GM12878 (cell line): Measurements from ENCODE around the gene ANKMY1. TPM values are rescaled to one million over a fixed set of nuclear protein-coding genes. Genes with fewer than 3 reads are reported as not detected.

ENCODE experiments used
- ATAC-seq: fragments of 200-7000 bp; cut with Tn5 transposase; 3 replicates; pipeline ENCODE4 v1.9.1; 2020; ENCODE audit warnings: mild to moderate bottlenecking, moderate library complexity
- BruUV-seq: library from RNA; stranded (reverse); fragments of 400-500 nt; replicated peaks from 2 replicates; lab custom pipeline; 2021; lab: Mats Ljungman, UMichigan
- CTCF ChIA-PET: fragments of 300-600 bp; sonication (Branson Sonifier 250); formaldehyde crosslinking; extraction: SDS; loops from one replicate; lab custom pipeline; 2021; ENCODE audit warnings: inconsistent platforms; lab: Yijun Ruan, JAX
- POLR2A ChIA-PET: fragments of 350-600 bp; formaldehyde crosslinking; extraction: SDS; loops from one replicate; lab custom pipeline; 2021; ENCODE audit warnings: inconsistent platforms; lab: Charles Lee
- RAD21 ChIA-PET: fragments of 300-600 bp; sonication (Branson Sonifier 250); formaldehyde crosslinking; loops from one replicate; lab custom pipeline; 2023; ENCODE audit warnings: antibody characterized with exemption; ENCODE audit not compliant: unreplicated experiment; lab: Charles Lee
- SMC1A ChIA-PET: fragments of 300-600 bp; sonication (Branson Sonifier 250); formaldehyde crosslinking; loops from one replicate; lab custom pipeline; 2023; ENCODE audit not compliant: unreplicated experiment, uncharacterized antibody; lab: Charles Lee
- DNase-seq: peaks from one replicate; pipeline ENCODE4 v3.0.0-alpha.2; 2011; ENCODE audit warnings: low read depth, low spot score
- FAIRE-seq: peaks from 3 replicates; lab custom pipeline; 2011; peaks lifted over from hg19 to GRCh38; lab: Jason Lieb, UNC
- H2AFZ ChIP-seq: 2 replicates; pipeline ENCODE4 v1.6.0; 2011; ENCODE audit warnings: low read depth, low read length, control low read depth; ENCODE audit not compliant: control insufficient read depth
- H3K27ac ChIP-seq: 2 replicates; pipeline ENCODE4 v1.5.1; 2011; ENCODE audit warnings: control low read depth; ENCODE audit not compliant: control insufficient read depth, insufficient read depth
- H3K27me3 ChIP-seq, 2 experiments: replicated peaks in 1 of 2; 2 replicates each; pipeline versions ENCODE4 v1.6.0 to v1.6.1; 2011; ENCODE audit warnings: low read length in 1 of 2; ENCODE audit not compliant: control insufficient read depth in 2 of 2, insufficient read depth in 2 of 2
- H3K36me3 ChIP-seq, 2 experiments: 2 replicates each; pipeline ENCODE4 v1.5.1; 2011; ENCODE audit warnings: low read length in 1 of 2; ENCODE audit not compliant: control insufficient read depth in 2 of 2, insufficient read depth in 2 of 2
- H3K4me1 ChIP-seq: 2 replicates; pipeline ENCODE4 v1.6.1; 2011; ENCODE audit warnings: mild to moderate bottlenecking, low read length, moderate library complexity, mixed read lengths; ENCODE audit not compliant: control insufficient read depth, insufficient read depth
- H3K4me2 ChIP-seq: 2 replicates; pipeline ENCODE4 v1.6.0; 2011; ENCODE audit warnings: control low read depth; ENCODE audit not compliant: control insufficient read depth, insufficient read depth
- H3K4me3 ChIP-seq: fragments of 200-600 bp; sonication (generic); 2 replicates; pipeline ENCODE4 v1.5.1; 2016
- H3K79me2 ChIP-seq: 2 replicates; pipeline ENCODE4 v1.6.0; 2011; ENCODE audit warnings: low read length; ENCODE audit not compliant: control insufficient read depth, insufficient read depth
- H3K9ac ChIP-seq: 2 replicates; pipeline ENCODE4 v1.8.0; 2011; ENCODE audit warnings: low read length, control low read depth, mixed read lengths; ENCODE audit not compliant: control insufficient read depth, insufficient read depth
- H3K9me3 ChIP-seq: replicated peaks from 3 replicates; pipeline ENCODE4 v1.5.1; 2011; ENCODE audit warnings: mild to moderate bottlenecking, low read length; ENCODE audit not compliant: control insufficient read depth, insufficient read depth
- H4K20me1 ChIP-seq: 2 replicates; pipeline ENCODE4 v1.6.0; 2011; ENCODE audit not compliant: control insufficient read depth, insufficient read depth
- ATF3 ChIP-seq: IDR thresholded peaks from 2 replicates; pipeline ENCODE4 v1.6.1; 2011; ENCODE audit warnings: low read depth, mild to moderate bottlenecking, low read length, moderate library complexity, borderline replicate concordance; ENCODE audit errors: extremely low read depth
- BCL11A ChIP-seq: IDR thresholded peaks from 2 replicates; pipeline ENCODE4 v1.6.1; 2011; ENCODE audit warnings: low read depth, low read length
- CEBPB ChIP-seq, 2 experiments: fragments of 150-350 bp in 1 of 2; IDR thresholded peaks; 2 replicates each; pipeline ENCODE4 v1.6.1; 2012 to 2014; ENCODE audit warnings: low read depth in 2 of 2, low read length in 2 of 2, borderline replicate concordance in 1 of 2, inconsistent platforms in 1 of 2
- CHD2 ChIP-seq: IDR thresholded peaks from 2 replicates; pipeline ENCODE4 v1.6.1; 2011; ENCODE audit warnings: low read depth, low read length, improper control_type of control experiment, borderline replicate concordance
- FOS ChIP-seq: IDR thresholded peaks from 3 replicates; pipeline ENCODE4 v1.6.1; 2011; ENCODE audit warnings: borderline replicate concordance; ENCODE audit not compliant: insufficient read length; ENCODE audit errors: extremely low read depth
- GATAD2B ChIP-seq: fragments of 450-650 bp; conservative IDR thresholded peaks from 2 replicates; pipeline ENCODE4 v1.6.1; 2017; ENCODE audit warnings: low read depth, mild to moderate bottlenecking, moderate library complexity
- HDAC2 ChIP-seq: fragments of 200-600 bp; sonication (generic); IDR thresholded peaks from 2 replicates; pipeline ENCODE4 v1.6.1; 2017
- JUNB ChIP-seq: IDR thresholded peaks from 2 replicates; pipeline ENCODE4 v1.6.1; 2016; ENCODE audit warnings: antibody characterized with exemption, mild to moderate bottlenecking
- LARP7 ChIP-seq: fragments of 450-650 bp; IDR thresholded peaks from 2 replicates; pipeline ENCODE4 v1.6.1; 2017; ENCODE audit warnings: mild to moderate bottlenecking
- MYC ChIP-seq: IDR thresholded peaks from 2 replicates; pipeline ENCODE4 v1.6.1; 2011; ENCODE audit warnings: mild to moderate bottlenecking, low read length, moderate library complexity, inconsistent platforms; ENCODE audit not compliant: insufficient read depth, insufficient replicate concordance, insufficient read length, severe bottlenecking
- NRF1 ChIP-seq: conservative IDR thresholded peaks from 2 replicates; pipeline ENCODE4 v1.6.1; 2011; ENCODE audit warnings: mild to moderate bottlenecking, low read depth, low read length, improper control_type of control experiment
- RAD21 ChIP-seq: IDR thresholded peaks from 2 replicates; pipeline ENCODE4 v1.6.1; 2011; ENCODE audit warnings: mild to moderate bottlenecking, low read depth, low read length, moderate library complexity; ENCODE audit not compliant: insufficient read depth
- SMAD1 ChIP-seq: fragments of 450-650 bp; IDR thresholded peaks from 2 replicates; pipeline ENCODE4 v1.6.1; 2018; ENCODE audit warnings: mild to moderate bottlenecking, low read depth; ENCODE audit not compliant: partially characterized antibody
- SMC3 ChIP-seq: IDR thresholded peaks from 2 replicates; pipeline ENCODE4 v1.6.1; 2011; ENCODE audit warnings: low read length, improper control_type of control experiment, borderline replicate concordance
- SREBF1 ChIP-seq: IDR thresholded peaks from 2 replicates; pipeline ENCODE4 v1.6.1; 2012; ENCODE audit warnings: mild to moderate bottlenecking, low read length
- ZBED1 ChIP-seq: IDR thresholded peaks from 2 replicates; pipeline ENCODE4 v1.6.1; 2016; ENCODE audit warnings: borderline replicate concordance
- WGBS: methylation state at CpG from one replicate; pipeline ENCODE4 v1.1.6; 2016; ENCODE audit warnings: low lambda C conversion rate; ENCODE audit not compliant: insufficient replicate concordance, insufficient coverage; ENCODE audit errors: missing lambda C conversion rate; 5-methylcytosine and 5-hydroxymethylcytosine counted together
- in situ Hi-C: fragments of 300-500 bp; cut with MboI; formaldehyde crosslinking; loops from 9 replicates; pipeline ENCODE4 v1.14.3; 2018; ENCODE audit warnings: mixed read lengths
- intact Hi-C: fragments of 100-400 bp; cut with micrococcal nuclease; formaldehyde crosslinking; loops from one replicate; pipeline ENCODE4 v1.14.2; 2022; ENCODE audit not compliant: unreplicated experiment
- polyA plus RNA-seq, 11 experiments: library from polyadenylated mRNA; depleted of rRNA in 4 of 11; unstranded in 6 of 11; stranded (reverse) in 5 of 11; fragments of >200 nt; fragmentation: Nextera tagmentation in 4 of 11; fragmentation: Illumina TruSeq in 1 of 11; extraction: Ambion mirVana in 4 of 11; extraction: Trizol in 1 of 11; gene quantifications; 1 replicate in 1 of 11; 2 replicates in 10 of 11; pipeline versions ENCODE4 v1.2.1 to v1.2.3, GENCODE V29; 2011 to 2016; ENCODE audit warnings: inconsistent platforms in 2 of 11, missing spikeins in 2 of 11, low read depth in 1 of 11
- total RNA-seq, 4 experiments: library from RNA; depleted of rRNA in 3 of 4; stranded (reverse); fragments of >200 nt in 3 of 4; fragmentation: Illumina TruSeq in 1 of 4; extraction: Trizol in 1 of 4; gene quantifications; 2 replicates each; pipeline versions ENCODE4 v1.2.1 to v1.2.3, GENCODE V29; 2013 to 2021
- TF ChIP-seq, protein P1 (sequence below): fragments of 450-650 bp; IDR thresholded peaks from 2 replicates; pipeline ENCODE4 v1.6.1; 2017; ENCODE audit warnings: mild to moderate bottlenecking, low read depth, inconsistent platforms; ENCODE audit not compliant: poor library complexity, severe bottlenecking
- TF ChIP-seq, protein P2 (sequence below): fragments of 450-650 bp; IDR thresholded peaks from 2 replicates; pipeline ENCODE4 v1.6.1; 2017; ENCODE audit warnings: borderline replicate concordance
- TF ChIP-seq, protein P3 (sequence below): IDR thresholded peaks from 2 replicates; pipeline ENCODE4 v1.6.1; 2011; ENCODE audit warnings: mild to moderate bottlenecking, low read depth, low read length, moderate library complexity; ENCODE audit not compliant: insufficient replicate concordance

ANKMY1 gene
- total and polyA plus RNA-seq, 10 of the 15 experiments (the other 5 are each of a cell fraction or from before 2014, with no cell fraction given) = 1.1 to 15.3 (median 11.1) TPM

- Histone ChIP-seq H3K4me3 (no peak overlapping the region), H3K36me3 (no peaks in the 10 kb centered on the region), H2AFZ (no peak overlapping the region), H3K9me3 (no peaks in the 10 kb centered on the region), H3K79me2 (no peaks in the 10 kb centered on the region), H3K27me3 (peaks cover 7 to 17% of the 10 kb centered on the region in 2 experiments; a peak in 3 of 4 replicates), H3K27ac (no peak overlapping the region), H3K9ac (no peak overlapping the region), H3K4me2 (no peak overlapping the region), H4K20me1 (0 out of 2 replicates have a peak, but pooled peaks cover 2% of the 10 kb centered on the region), H3K4me1 (no peaks in the 10 kb centered on the region)
- in situ Hi-C loops (no loop called here), intact Hi-C loops (loop anchor here (1.0 to 5.0 kb wide), 3 partner anchors 206 to 376 kb away; no protein-coding TSS in a partner anchor)
- RAD21 ChIA-PET = no interaction called here
- DNase-seq = no peak
- POLR2A ChIA-PET = no interaction called here
- SMC1A ChIA-PET = no interaction called here
- BruUV-seq = no TSS peak
- FAIRE-seq = peak; percentile 68
- ATAC-seq = peak; percentile 84
- CTCF ChIA-PET = no interaction called here
- 21% methylated on average over 24 of the region's 24 CpGs for WGBS
- no peak for TF ChIP-seq GATAD2B
- TF ChIP-seq RAD21 = peak; percentile 67
- peak; percentile 44; the same call in 1 of the 2 replicates for TF ChIP-seq LARP7
- TF ChIP-seq, protein P1, sequence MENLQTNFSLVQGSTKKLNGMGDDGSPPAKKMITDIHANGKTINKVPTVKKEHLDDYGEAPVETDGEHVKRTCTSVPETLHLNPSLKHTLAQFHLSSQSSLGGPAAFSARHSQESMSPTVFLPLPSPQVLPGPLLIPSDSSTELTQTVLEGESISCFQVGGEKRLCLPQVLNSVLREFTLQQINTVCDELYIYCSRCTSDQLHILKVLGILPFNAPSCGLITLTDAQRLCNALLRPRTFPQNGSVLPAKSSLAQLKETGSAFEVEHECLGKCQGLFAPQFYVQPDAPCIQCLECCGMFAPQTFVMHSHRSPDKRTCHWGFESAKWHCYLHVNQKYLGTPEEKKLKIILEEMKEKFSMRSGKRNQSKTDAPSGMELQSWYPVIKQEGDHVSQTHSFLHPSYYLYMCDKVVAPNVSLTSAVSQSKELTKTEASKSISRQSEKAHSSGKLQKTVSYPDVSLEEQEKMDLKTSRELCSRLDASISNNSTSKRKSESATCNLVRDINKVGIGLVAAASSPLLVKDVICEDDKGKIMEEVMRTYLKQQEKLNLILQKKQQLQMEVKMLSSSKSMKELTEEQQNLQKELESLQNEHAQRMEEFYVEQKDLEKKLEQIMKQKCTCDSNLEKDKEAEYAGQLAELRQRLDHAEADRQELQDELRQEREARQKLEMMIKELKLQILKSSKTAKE = no peak
- TF ChIP-seq SMC3 = peak; percentile 83
- TF ChIP-seq BCL11A = no peak
- no peak for TF ChIP-seq ZBED1
- TF ChIP-seq CEBPB (IDR thresholded peaks at IDR 0.05; ENCODE audit: borderline replicate concordance in 1 of 2, low read depth in 2 of 2, low read length in 2 of 2) = no peak
- TF ChIP-seq FOS = no peak
- TF ChIP-seq, protein P2, sequence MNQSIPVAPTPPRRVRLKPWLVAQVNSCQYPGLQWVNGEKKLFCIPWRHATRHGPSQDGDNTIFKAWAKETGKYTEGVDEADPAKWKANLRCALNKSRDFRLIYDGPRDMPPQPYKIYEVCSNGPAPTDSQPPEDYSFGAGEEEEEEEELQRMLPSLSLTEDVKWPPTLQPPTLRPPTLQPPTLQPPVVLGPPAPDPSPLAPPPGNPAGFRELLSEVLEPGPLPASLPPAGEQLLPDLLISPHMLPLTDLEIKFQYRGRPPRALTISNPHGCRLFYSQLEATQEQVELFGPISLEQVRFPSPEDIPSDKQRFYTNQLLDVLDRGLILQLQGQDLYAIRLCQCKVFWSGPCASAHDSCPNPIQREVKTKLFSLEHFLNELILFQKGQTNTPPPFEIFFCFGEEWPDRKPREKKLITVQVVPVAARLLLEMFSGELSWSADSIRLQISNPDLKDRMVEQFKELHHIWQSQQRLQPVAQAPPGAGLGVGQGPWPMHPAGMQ = no peak
- no peak for TF ChIP-seq JUNB
- no peak for TF ChIP-seq HDAC2
- no peak for TF ChIP-seq NRF1
- TF ChIP-seq ATF3 = no peak
- TF ChIP-seq, protein P3, sequence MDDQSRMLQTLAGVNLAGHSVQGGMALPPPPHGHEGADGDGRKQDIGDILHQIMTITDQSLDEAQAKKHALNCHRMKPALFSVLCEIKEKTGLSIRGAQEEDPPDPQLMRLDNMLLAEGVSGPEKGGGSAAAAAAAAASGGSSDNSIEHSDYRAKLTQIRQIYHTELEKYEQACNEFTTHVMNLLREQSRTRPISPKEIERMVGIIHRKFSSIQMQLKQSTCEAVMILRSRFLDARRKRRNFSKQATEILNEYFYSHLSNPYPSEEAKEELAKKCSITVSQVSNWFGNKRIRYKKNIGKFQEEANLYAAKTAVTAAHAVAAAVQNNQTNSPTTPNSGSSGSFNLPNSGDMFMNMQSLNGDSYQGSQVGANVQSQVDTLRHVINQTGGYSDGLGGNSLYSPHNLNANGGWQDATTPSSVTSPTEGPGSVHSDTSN = no peak
- TF ChIP-seq SREBF1 = no peak
- no peak for TF ChIP-seq SMAD1
- no peak for TF ChIP-seq CHD2
- TF ChIP-seq MYC = no peak
Measured at GRCh38 chr2:240437861-240438809, 119.7 kb downstream of the ANKMY1 start.
